AG09309 (cell line): ENCODE data around the gene GATAD2A.
"Not testable (repeated sequence)": the region's sequence is repeated elsewhere in the genome, so short reads cannot be mapped to it uniquely, and the experiment has no call there.

Experiments used
- DNase-seq: peaks from one replicate; pipeline ENCODE4 v3.0.0-alpha.2; 2010; ENCODE audit warnings: low read depth
- H3K4me3 ChIP-seq: 2 replicates; pipeline ENCODE4 v1.5.1; 2011; ENCODE audit warnings: mild to moderate bottlenecking, low read depth, low read length, moderate library complexity; ENCODE audit not compliant: control insufficient read depth
- TF ChIP-seq, protein P1 (sequence below): IDR thresholded peaks from 2 replicates; pipeline ENCODE4 v1.5.1; 2011; ENCODE audit warnings: mild to moderate bottlenecking, low read depth, low read length, inconsistent platforms; ENCODE audit not compliant: insufficient read depth, control insufficient read depth; ENCODE audit errors: missing control alignments

GATAD2A gene

DNA sequence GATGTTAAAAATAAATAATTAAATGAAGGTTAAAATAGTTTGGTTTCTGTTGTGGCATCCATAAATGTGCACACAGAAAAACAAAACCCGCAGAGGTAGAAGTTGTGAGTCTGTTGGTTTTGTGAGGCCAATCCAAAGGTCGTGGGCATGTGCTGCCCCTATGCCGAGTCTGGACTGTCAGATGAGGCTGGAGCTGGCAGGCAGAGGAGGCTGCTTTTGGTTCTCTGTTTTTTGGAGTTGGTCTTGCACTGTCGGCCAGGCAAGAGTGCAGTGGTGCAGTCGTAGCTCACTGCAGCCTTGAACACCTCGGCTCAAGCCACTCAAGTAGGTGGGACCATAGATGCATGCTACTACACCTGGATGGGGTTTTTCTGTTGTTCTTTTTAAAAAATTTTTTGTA is 66.2 kb downstream of the GATAD2A start:
- no peak overlapping the region for H3K4me3 ChIP-seq
- TF ChIP-seq, protein P1, sequence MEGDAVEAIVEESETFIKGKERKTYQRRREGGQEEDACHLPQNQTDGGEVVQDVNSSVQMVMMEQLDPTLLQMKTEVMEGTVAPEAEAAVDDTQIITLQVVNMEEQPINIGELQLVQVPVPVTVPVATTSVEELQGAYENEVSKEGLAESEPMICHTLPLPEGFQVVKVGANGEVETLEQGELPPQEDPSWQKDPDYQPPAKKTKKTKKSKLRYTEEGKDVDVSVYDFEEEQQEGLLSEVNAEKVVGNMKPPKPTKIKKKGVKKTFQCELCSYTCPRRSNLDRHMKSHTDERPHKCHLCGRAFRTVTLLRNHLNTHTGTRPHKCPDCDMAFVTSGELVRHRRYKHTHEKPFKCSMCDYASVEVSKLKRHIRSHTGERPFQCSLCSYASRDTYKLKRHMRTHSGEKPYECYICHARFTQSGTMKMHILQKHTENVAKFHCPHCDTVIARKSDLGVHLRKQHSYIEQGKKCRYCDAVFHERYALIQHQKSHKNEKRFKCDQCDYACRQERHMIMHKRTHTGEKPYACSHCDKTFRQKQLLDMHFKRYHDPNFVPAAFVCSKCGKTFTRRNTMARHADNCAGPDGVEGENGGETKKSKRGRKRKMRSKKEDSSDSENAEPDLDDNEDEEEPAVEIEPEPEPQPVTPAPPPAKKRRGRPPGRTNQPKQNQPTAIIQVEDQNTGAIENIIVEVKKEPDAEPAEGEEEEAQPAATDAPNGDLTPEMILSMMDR, result no peak
- no peak for DNase-seq

DNA sequence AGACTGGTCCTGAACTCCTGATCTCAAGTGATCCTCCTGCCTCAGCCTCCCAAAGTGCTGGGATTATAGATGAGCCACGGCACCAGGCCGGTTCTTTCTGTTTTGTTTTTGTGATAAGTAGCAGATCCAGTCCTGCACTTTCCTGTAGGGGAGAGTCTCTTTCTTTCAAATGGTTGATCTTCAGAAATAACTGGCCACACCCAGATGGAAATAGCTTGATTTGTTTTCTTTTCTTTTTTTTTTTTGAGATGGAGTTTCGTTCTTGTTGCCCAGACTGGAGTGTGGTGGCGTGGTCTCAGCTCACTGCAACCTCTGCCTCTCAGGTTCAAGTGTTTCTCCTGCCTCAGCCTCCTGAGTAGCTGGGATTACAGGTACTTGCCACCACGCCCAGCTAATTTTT is 66.6 kb downstream of the GATAD2A start:
- H3K4me3 ChIP-seq, DNase-seq: not testable (repeated sequence)

DNA sequence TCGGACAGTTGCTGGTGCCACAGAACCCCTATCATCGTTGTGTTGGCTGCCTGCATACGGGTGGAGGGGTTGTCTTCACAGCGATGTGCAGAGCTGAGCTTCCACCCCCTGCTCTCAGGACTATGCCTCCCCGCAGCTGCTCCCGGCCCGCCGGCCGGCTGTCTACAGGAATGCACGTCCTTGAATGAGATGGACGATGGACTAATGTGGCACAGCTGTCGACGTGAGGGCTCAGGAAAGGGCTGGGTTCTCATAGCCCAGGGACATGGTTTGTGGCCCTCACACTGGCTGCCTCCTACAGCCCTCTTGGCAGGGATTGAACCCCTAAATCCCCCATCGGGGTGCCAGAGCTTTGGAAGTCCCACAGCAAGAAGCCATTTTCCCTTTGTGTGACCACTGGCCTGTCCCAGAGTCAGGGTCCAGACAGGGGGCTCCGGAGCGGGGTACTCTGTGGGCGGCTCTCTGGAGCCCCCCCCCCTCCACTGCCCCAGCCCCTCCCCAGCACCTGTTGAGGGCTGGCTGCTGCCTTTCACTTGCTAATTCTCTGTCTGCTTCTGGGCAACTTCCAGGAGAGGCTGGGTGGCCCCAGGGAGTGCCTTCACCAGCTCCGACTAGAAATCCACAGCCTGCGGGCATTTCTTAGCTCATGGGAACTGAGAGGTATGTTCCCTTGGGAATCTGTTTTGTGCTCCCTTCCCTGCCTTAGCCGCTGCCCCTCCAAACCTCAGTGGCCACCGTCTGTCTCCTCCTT is 69.7 kb downstream of the GATAD2A start:
- TF ChIP-seq, protein P1, result no peak
- H3K4me3 ChIP-seq, result no peak overlapping the region
- DNase-seq, result no peak

DNA sequence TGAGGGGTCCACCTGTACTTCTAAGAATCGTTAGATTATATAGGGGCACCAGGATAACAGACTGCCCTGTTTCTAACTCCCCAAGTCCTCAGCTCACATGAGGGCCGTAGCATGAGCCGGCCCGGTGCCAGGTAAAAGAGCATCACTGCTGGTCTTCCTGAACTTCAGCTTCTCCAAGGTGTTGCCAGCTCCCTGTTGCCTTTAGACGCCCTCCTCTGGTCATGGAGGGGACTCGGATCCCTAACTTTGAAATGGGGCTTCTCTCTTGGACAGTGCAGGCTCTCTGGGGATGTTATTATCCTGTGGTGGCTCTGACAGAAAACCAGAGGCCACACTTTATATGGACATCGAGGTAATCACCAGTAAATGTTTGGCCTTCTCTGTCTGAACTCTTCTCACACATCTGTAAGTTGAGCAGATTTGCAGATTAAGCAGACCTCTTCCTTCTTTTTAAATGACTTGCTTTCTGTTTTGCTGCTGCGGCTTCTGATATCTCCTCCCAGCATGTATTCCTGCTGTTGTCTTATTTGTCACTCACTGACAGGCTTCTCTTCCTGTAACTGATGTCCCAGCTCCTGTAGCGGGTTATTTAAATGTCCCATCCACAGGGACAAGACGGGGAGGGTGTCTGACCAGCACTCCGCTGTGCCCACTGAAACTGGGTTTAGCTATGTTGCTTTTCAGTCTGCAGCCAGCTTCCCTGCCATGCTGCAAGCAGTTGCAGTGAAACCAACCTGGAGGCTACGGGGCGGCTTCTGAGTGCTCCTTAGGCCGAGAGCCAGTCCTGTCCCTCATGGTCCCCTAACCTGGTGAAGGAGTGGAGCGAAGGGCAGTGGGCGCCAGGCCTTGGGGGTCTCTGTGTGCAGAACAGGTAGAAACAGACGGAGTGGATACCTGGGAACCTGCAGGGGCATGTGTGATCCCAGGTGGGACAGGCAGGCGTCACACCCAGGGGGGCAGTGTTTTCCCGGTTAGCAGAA is 70.7 kb downstream of the GATAD2A start:
- DNase-seq, result no peak
- no peak overlapping the region for H3K4me3 ChIP-seq
- TF ChIP-seq, protein P1, result peak; percentile 38

DNA sequence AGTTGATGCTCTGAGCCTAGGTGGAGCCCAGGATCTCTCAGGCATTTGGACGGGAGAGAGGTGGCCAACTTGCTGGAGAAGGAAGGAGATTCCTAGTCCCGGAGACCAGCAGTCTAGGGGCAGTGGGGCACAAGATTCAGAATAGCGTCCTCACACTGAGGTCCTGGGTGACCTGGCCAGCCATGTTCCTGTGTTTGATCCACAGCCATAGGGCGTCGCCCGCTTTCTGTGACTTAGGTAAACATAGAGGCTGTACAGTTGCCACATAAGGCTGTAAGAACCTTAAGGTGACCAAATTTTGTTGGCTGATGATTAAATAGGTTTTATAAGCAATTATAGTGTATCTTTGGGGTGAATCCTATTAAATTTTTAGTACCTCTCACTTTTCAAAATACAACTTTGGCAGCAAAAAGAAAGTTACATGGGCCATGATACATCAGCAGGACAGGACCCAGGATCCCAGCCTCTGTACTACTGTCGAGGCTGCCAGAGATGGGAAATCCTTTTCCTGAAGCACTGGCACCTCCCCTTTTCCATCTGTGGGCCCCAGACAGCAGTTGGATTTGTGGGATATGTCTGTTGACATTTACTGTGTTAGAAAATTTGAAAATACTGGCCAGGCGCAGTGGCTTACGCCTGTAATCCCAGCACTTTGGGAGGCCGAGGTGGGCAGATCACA is 72.4 kb downstream of the GATAD2A start:
- no peak overlapping the region for H3K4me3 ChIP-seq
- TF ChIP-seq, protein P1, result no peak

DNA sequence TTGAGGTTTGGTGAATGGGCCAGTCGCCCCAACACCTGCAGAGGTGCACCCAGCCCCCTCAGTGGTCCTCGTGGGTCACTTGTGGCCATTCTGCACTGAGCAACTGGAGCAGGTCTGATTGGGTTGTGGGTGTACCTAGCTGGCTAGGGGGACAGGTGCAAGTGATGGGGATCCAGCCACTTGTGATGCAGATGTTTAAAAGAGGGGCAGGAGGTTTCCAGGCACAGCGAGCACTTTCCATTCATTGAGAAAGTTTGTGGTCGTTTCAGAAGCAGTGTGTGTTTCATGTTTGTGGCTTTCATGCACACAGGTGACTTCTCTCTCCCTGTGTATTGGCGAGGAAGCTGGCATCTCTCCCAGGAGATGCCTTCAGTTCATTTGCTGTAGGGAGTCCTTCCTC is 75.2 kb downstream of the GATAD2A start:
- TF ChIP-seq, protein P1, result no peak
- no peak for DNase-seq
- no peak overlapping the region for H3K4me3 ChIP-seq

More for the DNA sequence above, 72.4 kb downstream of the GATAD2A start:
- no peak for DNase-seq
